Skin epidermis (tissue), 12 donors: ENCODE results near the gene NR5A2.

ENCODE experiments used
- H3K27ac ChIP-seq, 21 experiments: fragments of 200-600 bp; sonication (generic) in 11 of 21; one replicate each; pipeline ENCODE4 v1.5.0; 2020; ENCODE audit warnings: mild to moderate bottlenecking in 3 of 21, inconsistent platforms in 2 of 21, moderate library complexity in 2 of 21
- H3K4me3 ChIP-seq, 7 experiments: fragments of 200-600 bp; sonication (generic) in 2 of 7; one replicate each; pipeline ENCODE4 v1.5.0; 2020; ENCODE audit warnings: inconsistent platforms in 2 of 7, mild to moderate bottlenecking in 2 of 7, moderate library complexity in 1 of 7

The NR5A2 gene

DNA sequence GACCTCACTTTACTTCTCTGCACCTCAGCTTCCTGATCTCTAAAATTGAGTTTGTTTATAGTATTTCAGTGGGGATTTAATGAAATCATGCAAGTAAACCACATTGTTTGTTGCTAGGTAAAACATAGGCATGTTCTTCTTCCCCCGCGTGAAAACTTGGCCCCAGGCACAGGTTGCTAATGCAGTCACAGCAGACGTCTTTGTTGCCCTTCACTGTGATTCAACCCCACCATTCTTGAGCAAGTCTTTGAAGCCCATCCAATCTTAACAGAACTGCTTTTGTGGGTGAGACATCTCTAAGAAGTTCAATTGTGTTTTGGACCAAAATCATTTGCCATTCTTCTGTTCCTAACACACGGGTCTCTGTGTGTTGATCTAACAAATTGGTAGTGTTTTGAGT lies 196.8 kb downstream of the NR5A2 start:
- Histone ChIP-seq H3K4me3 (no peak overlapping the region), H3K27ac (no peak overlapping the region)

GRCh38 chr1:200226268-200226968 lies 198.9 kb downstream of the NR5A2 start:
- no peak overlapping the region for H3K4me3 ChIP-seq
- H3K27ac ChIP-seq: peak overlapping the region in 3 of 21 experiments; percentile 7 to 51 (median 21)

DNA sequence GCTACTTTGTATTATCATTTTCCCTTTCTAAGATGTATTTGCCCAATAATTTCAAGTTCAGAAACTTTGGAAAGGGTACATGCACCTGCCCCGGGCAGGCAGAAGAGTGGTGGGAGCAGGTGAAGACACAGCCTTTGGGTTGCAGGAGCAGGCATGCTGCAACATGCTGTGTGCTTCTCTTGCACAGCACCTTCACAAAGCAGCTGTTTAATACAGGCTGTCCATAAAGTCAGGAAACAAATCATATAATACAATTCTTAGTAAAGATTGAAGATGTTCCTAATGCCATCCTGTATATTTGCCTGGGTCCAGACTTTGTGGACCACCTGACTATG lies 199.4 kb downstream of the NR5A2 start:
- no peak overlapping the region for H3K27ac ChIP-seq

More for the DNA sequence above, 199.4 kb downstream of the NR5A2 start:
- H3K4me3 ChIP-seq: no peak overlapping the region
